Measurements from ENCODE around the gene RIBC2. TPM values are rescaled to one million over a fixed set of nuclear protein-coding genes. Genes with fewer than 3 reads are reported as not detected.

Gene RIBC2
- total and polyA plus RNA-seq, 9 of the 15 experiments (the other 6 are each of a cell fraction or from before 2014, with no cell fraction given) = not detected

GRCh38 chr22:45389546-45389945, 23.9 kb upstream of the RIBC2 start:
- Histone ChIP-seq H4K20me1 (replicated peaks; ENCODE audit: control insufficient read depth, insufficient read depth, low read length) (no peaks in the 10 kb centered on the region), H3K9me1 (ENCODE audit: control insufficient read depth, insufficient read depth, low read length) (no peaks in the 10 kb centered on the region), H3K4me2 (ENCODE audit: insufficient read depth, low read length) (no peak overlapping the region), H2AFZ (ENCODE audit: low read depth, low read length) (no peak overlapping the region), H3K27ac (ENCODE audit: extremely low read depth, low read depth, low read length) (no peak overlapping the region), H3K4me3 (no peak overlapping the region), H3K36me3 (ENCODE audit: control insufficient read depth, insufficient read depth, low read length) (no peaks in the 10 kb centered on the region), H3K9ac (ENCODE audit: insufficient read depth in 1 of 2, low read depth in 2 of 2, low read length in 2 of 2) (no peak overlapping the region), H3K9me3 (replicated peaks; ENCODE audit: control insufficient read depth, insufficient read depth, low read depth, low read length) (no peaks in the 10 kb centered on the region), H3K79me2 (ENCODE audit: control insufficient read depth, insufficient read depth, low read length) (no peaks in the 10 kb centered on the region), H3K4me1 (replicated peaks in 1 of 2; ENCODE audit: control insufficient read depth in 2 of 2, insufficient read depth in 2 of 2, low read length in 2 of 2) (no peaks in the 10 kb centered on the region), H3K27me3 (ENCODE audit: control insufficient read depth in 2 of 2, insufficient read depth in 2 of 2, low read length in 2 of 2) (peaks cover 0 to 4% of the 10 kb centered on the region in 2 experiments; a peak in 3 of 5 replicates)
- no peak for TF ChIP-seq HMBOX1 (IDR thresholded peaks at IDR 0.05)
- TF ChIP-seq MITF (IDR thresholded peaks at IDR 0.05) = no peak
- TF ChIP-seq XRCC5 (IDR thresholded peaks at IDR 0.05; ENCODE audit: low read depth, low read length) = no peak
- TF ChIP-seq CEBPG (CRISPR knock-in tag; IDR thresholded peaks at IDR 0.05) = no peak
- no peak for TF ChIP-seq CEBPG (tag; conservative IDR thresholded peaks at IDR 0.05 in 1 of 2, IDR thresholded peaks at IDR 0.05 in 1 of 2)
- TF ChIP-seq NCOR1 (IDR thresholded peaks at IDR 0.05) = no peak
- TF ChIP-seq ZNF699 (CRISPR knock-in tag; IDR thresholded peaks at IDR 0.05; ENCODE audit: insufficient replicate concordance) = no peak
- no peak for TF ChIP-seq FOXA3 (CRISPR knock-in tag; conservative IDR thresholded peaks at IDR 0.05 in 1 of 2, IDR thresholded peaks at IDR 0.05 in 1 of 2)
- no peak for TF ChIP-seq TARDBP (IDR thresholded peaks at IDR 0.05)
- BruUV-seq (replicated peaks) = no TSS peak
- ATAC-seq (no peak), DNase-seq (ENCODE audit: extremely low read depth in 1 of 4, low spot score in 3 of 4) (no peak), FAIRE-seq (no peak)
- ChIA-PET CTCF (ENCODE audit: low intra/inter-chr PET ratio) (no interaction called here), POLR2A (interaction anchor here (1.6 kb wide), 1 partner anchor 10 kb away, joined by 6 read pairs; no protein-coding TSS in a partner anchor)
- in situ Hi-C loops (cut with MboI) = no loop called here
- intact Hi-C loops (cut with micrococcal nuclease) = no loop called here
- 0% methylated on average over 3 of the region's 3 CpGs for WGBS (ENCODE audit: insufficient coverage, low coverage, missing lambda C conversion rate)
